ENCODE results near the gene MED13L.

The MED13L gene

GRCh38 chr12:116317139-116317538 lies 39.6 kb upstream of the MED13L start:
- peaks cover 58% of the 10 kb centered on the region for H3K27me3 ChIP-seq (ENCODE audit: control insufficient read depth, insufficient read depth, low read length)
- no peaks in the 10 kb centered on the region for H3K9me3 ChIP-seq (ENCODE audit: control insufficient read depth, low read length)
- H3K4me3 ChIP-seq (ENCODE audit: low read length): no peak overlapping the region
- H3K4me1 ChIP-seq (ENCODE audit: control insufficient read depth, insufficient read depth, low read length): peaks cover 34% of the 10 kb centered on the region
- H3K36me3 ChIP-seq (ENCODE audit: control insufficient read depth, insufficient read depth, low read length): no peaks in the 10 kb centered on the region
- no peak overlapping the region for H3K9ac ChIP-seq (ENCODE audit: low read length)

GRCh38 chr12:116314477-116314876 lies 37.0 kb upstream of the MED13L start:
- H3K9ac ChIP-seq (ENCODE audit: low read length): no peak overlapping the region
- peaks cover 38% of the 10 kb centered on the region for H3K4me1 ChIP-seq (ENCODE audit: control insufficient read depth, insufficient read depth, low read length)
- no peaks in the 10 kb centered on the region for H3K36me3 ChIP-seq (ENCODE audit: control insufficient read depth, insufficient read depth, low read length)
- H3K9me3 ChIP-seq (ENCODE audit: control insufficient read depth, low read length): no peaks in the 10 kb centered on the region
- H3K27me3 ChIP-seq (ENCODE audit: control insufficient read depth, insufficient read depth, low read length): peaks cover 61% of the 10 kb centered on the region
- no peak overlapping the region for H3K4me3 ChIP-seq (ENCODE audit: low read length)

GRCh38 chr12:116313194-116313927 lies 35.9 kb upstream of the MED13L start:
- Histone ChIP-seq H3K4me1 (ENCODE audit: control insufficient read depth, insufficient read depth, low read length) (peaks cover 27% of the 10 kb centered on the region), H3K27me3 (ENCODE audit: control insufficient read depth, insufficient read depth, low read length) (peaks cover 51% of the 10 kb centered on the region), H3K4me3 (ENCODE audit: low read length) (no peak overlapping the region)

GRCh38 chr12:116310082-116310481 lies 32.6 kb upstream of the MED13L start:
- Histone ChIP-seq H3K4me1 (ENCODE audit: control insufficient read depth, insufficient read depth, low read length) (peaks cover 21% of the 10 kb centered on the region), H3K9ac (ENCODE audit: low read length) (no peak overlapping the region), H3K4me3 (ENCODE audit: low read length) (no peak overlapping the region), H3K9me3 (ENCODE audit: control insufficient read depth, low read length) (no peaks in the 10 kb centered on the region), H3K27me3 (ENCODE audit: control insufficient read depth, insufficient read depth, low read length) (peaks cover 19% of the 10 kb centered on the region), H3K36me3 (ENCODE audit: control insufficient read depth, insufficient read depth, low read length) (no peaks in the 10 kb centered on the region)

More at GRCh38 chr12:116313194-116313927, 35.9 kb upstream of the MED13L start:
- no peaks in the 10 kb centered on the region for H3K36me3 ChIP-seq (ENCODE audit: control insufficient read depth, insufficient read depth, low read length)
- no peaks in the 10 kb centered on the region for H3K9me3 ChIP-seq (ENCODE audit: control insufficient read depth, low read length)
- no peak overlapping the region for H3K9ac ChIP-seq (ENCODE audit: low read length)

GRCh38 chr12:116309343-116309742 lies 31.9 kb upstream of the MED13L start:
- Histone ChIP-seq H3K9ac (ENCODE audit: low read length) (no peak overlapping the region), H3K36me3 (ENCODE audit: control insufficient read depth, insufficient read depth, low read length) (no peaks in the 10 kb centered on the region), H3K4me3 (ENCODE audit: low read length) (no peak overlapping the region), H3K27me3 (ENCODE audit: control insufficient read depth, insufficient read depth, low read length) (peaks cover 13% of the 10 kb centered on the region), H3K4me1 (ENCODE audit: control insufficient read depth, insufficient read depth, low read length) (peaks cover 21% of the 10 kb centered on the region), H3K9me3 (ENCODE audit: control insufficient read depth, low read length) (no peaks in the 10 kb centered on the region)

- Histone ChIP-seq H3K9ac (ENCODE audit: low read length) (no peak overlapping the region), H3K4me1 (ENCODE audit: control insufficient read depth, insufficient read depth, low read length) (peaks cover 18% of the 10 kb centered on the region), H3K9me3 (ENCODE audit: control insufficient read depth, low read length) (no peaks in the 10 kb centered on the region), H3K36me3 (ENCODE audit: control insufficient read depth, insufficient read depth, low read length) (no peaks in the 10 kb centered on the region), H3K27me3 (ENCODE audit: control insufficient read depth, insufficient read depth, low read length) (peaks cover 9% of the 10 kb centered on the region), H3K4me3 (ENCODE audit: low read length) (no peak overlapping the region)
Measured at GRCh38 chr12:116308647-116309046, 31.2 kb upstream of the MED13L start.

- Histone ChIP-seq H3K36me3 (ENCODE audit: control insufficient read depth, insufficient read depth, low read length) (no peaks in the 10 kb centered on the region), H3K4me1 (ENCODE audit: control insufficient read depth, insufficient read depth, low read length) (peaks cover 3% of the 10 kb centered on the region), H3K4me3 (ENCODE audit: low read length) (no peak overlapping the region)
Measured at GRCh38 chr12:116306968-116307367, 29.5 kb upstream of the MED13L start.

GRCh38 chr12:116306506-116306905 lies 29.0 kb upstream of the MED13L start:
- H3K27me3 ChIP-seq (ENCODE audit: control insufficient read depth, insufficient read depth, low read length): peaks cover 3% of the 10 kb centered on the region
- H3K4me1 ChIP-seq (ENCODE audit: control insufficient read depth, insufficient read depth, low read length): no peaks in the 10 kb centered on the region
- no peaks in the 10 kb centered on the region for H3K9me3 ChIP-seq (ENCODE audit: control insufficient read depth, low read length)
- no peak overlapping the region for H3K4me3 ChIP-seq (ENCODE audit: low read length)
- no peak overlapping the region for H3K9ac ChIP-seq (ENCODE audit: low read length)
- H3K36me3 ChIP-seq (ENCODE audit: control insufficient read depth, insufficient read depth, low read length): no peaks in the 10 kb centered on the region

More at GRCh38 chr12:116306968-116307367, 29.5 kb upstream of the MED13L start:
- peaks cover 6% of the 10 kb centered on the region for H3K27me3 ChIP-seq (ENCODE audit: control insufficient read depth, insufficient read depth, low read length)
- no peaks in the 10 kb centered on the region for H3K9me3 ChIP-seq (ENCODE audit: control insufficient read depth, low read length)
- H3K9ac ChIP-seq (ENCODE audit: low read length): no peak overlapping the region

GRCh38 chr12:116304621-116305020 lies 27.1 kb upstream of the MED13L start:
- Histone ChIP-seq H3K27me3 (ENCODE audit: control insufficient read depth, insufficient read depth, low read length) (peaks cover 3% of the 10 kb centered on the region), H3K9ac (ENCODE audit: low read length) (no peak overlapping the region), H3K4me1 (ENCODE audit: control insufficient read depth, insufficient read depth, low read length) (no peaks in the 10 kb centered on the region), H3K9me3 (ENCODE audit: control insufficient read depth, low read length) (no peaks in the 10 kb centered on the region), H3K4me3 (ENCODE audit: low read length) (no peak overlapping the region), H3K36me3 (ENCODE audit: control insufficient read depth, insufficient read depth, low read length) (no peaks in the 10 kb centered on the region)

- no peak overlapping the region for H3K9ac ChIP-seq (ENCODE audit: low read length)
- peaks cover 2% of the 10 kb centered on the region for H3K4me1 ChIP-seq (ENCODE audit: control insufficient read depth, insufficient read depth, low read length)
- H3K27me3 ChIP-seq (ENCODE audit: control insufficient read depth, insufficient read depth, low read length): peaks cover 6% of the 10 kb centered on the region
- H3K4me3 ChIP-seq (ENCODE audit: low read length): no peak overlapping the region
- H3K36me3 ChIP-seq (ENCODE audit: control insufficient read depth, insufficient read depth, low read length): no peaks in the 10 kb centered on the region
- no peaks in the 10 kb centered on the region for H3K9me3 ChIP-seq (ENCODE audit: control insufficient read depth, low read length)
Measured at GRCh38 chr12:116303929-116304328, 26.4 kb upstream of the MED13L start.

GRCh38 chr12:116303066-116303465 lies 25.6 kb upstream of the MED13L start:
- H3K36me3 ChIP-seq (ENCODE audit: control insufficient read depth, insufficient read depth, low read length): no peaks in the 10 kb centered on the region
- H3K9ac ChIP-seq (ENCODE audit: low read length): no peak overlapping the region
- H3K27me3 ChIP-seq (ENCODE audit: control insufficient read depth, insufficient read depth, low read length): peaks cover 6% of the 10 kb centered on the region
- no peak overlapping the region for H3K4me3 ChIP-seq (ENCODE audit: low read length)
- peaks cover 3% of the 10 kb centered on the region for H3K4me1 ChIP-seq (ENCODE audit: control insufficient read depth, insufficient read depth, low read length)
- H3K9me3 ChIP-seq (ENCODE audit: control insufficient read depth, low read length): no peaks in the 10 kb centered on the region

- no peaks in the 10 kb centered on the region for H3K9me3 ChIP-seq (ENCODE audit: control insufficient read depth, low read length)
- no peak overlapping the region for H3K9ac ChIP-seq (ENCODE audit: low read length)
- H3K4me3 ChIP-seq (ENCODE audit: low read length): no peak overlapping the region
- peaks cover 3% of the 10 kb centered on the region for H3K4me1 ChIP-seq (ENCODE audit: control insufficient read depth, insufficient read depth, low read length)
- H3K27me3 ChIP-seq (ENCODE audit: control insufficient read depth, insufficient read depth, low read length): peaks cover 6% of the 10 kb centered on the region
- H3K36me3 ChIP-seq (ENCODE audit: control insufficient read depth, insufficient read depth, low read length): no peaks in the 10 kb centered on the region
Measured at GRCh38 chr12:116302166-116303058, 24.9 kb upstream of the MED13L start.

Data from mucosa of stomach (tissue), 1 donor.